IPS-18c (cell line): ENCODE data around the gene GPS2.

Experiments
- H3K4me3 ChIP-seq: 2 replicates; pipeline ENCODE4 v1.7.0; 2013; ENCODE audit warnings: low read depth, mild to moderate bottlenecking, low read length, moderate library complexity; ENCODE audit not compliant: insufficient read depth
- H3K9me3 ChIP-seq: one replicate; pipeline ENCODE4 v1.6.1; 2013; ENCODE audit warnings: mild to moderate bottlenecking, low read length, moderate library complexity; ENCODE audit not compliant: control insufficient read depth, insufficient read depth

GPS2 gene

DNA sequence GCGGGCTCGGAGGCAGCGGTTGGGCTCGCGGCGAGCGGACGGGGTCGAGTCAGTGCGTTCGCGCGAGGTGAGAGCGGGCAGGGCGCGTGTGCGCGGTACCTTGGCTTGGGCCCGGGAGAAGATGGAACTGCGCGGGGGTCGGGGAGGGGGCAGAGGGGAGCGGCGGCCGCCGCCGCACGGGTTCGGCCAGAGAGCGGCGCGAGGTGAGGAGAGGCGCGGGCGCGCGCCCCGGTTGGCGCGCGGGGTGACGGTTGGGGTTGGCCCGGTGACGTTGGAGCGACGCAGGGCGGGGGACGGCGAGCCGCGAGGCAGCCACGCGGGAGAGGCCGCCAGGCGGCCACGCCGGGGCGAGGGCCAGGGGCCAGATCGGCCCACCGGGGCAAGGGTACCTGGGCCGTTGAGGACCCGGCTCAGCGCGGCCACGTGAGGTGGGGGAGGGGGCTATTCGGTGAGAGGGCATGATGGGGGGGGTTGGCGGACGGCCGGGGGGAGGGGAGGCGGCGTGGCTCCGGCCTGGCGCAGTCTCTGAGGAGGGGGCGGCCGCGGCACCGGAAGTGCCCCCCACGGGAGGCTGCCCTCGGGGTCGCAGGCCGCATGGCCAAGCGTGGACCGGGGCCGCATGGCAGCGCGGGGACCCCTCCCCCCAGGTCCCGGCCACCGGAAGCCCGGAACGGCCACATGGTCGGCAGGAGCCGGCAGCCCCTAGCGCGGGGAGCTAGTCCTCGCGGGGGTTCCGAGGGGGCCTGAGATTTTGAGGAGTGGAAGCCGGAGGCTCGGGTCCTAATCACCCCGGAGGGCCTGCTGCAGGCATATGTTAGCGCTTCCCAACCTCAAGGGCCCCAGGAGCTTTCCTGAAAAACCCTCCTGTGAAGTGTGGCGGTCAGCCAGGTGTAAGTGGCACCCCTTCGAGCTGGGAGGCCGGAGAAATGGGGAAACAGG lies 7.2 kb downstream of the GPS2 start:
- Histone ChIP-seq H3K4me3 (peak overlapping the region; percentile 96), H3K9me3 (no peaks in the 10 kb centered on the region)

DNA sequence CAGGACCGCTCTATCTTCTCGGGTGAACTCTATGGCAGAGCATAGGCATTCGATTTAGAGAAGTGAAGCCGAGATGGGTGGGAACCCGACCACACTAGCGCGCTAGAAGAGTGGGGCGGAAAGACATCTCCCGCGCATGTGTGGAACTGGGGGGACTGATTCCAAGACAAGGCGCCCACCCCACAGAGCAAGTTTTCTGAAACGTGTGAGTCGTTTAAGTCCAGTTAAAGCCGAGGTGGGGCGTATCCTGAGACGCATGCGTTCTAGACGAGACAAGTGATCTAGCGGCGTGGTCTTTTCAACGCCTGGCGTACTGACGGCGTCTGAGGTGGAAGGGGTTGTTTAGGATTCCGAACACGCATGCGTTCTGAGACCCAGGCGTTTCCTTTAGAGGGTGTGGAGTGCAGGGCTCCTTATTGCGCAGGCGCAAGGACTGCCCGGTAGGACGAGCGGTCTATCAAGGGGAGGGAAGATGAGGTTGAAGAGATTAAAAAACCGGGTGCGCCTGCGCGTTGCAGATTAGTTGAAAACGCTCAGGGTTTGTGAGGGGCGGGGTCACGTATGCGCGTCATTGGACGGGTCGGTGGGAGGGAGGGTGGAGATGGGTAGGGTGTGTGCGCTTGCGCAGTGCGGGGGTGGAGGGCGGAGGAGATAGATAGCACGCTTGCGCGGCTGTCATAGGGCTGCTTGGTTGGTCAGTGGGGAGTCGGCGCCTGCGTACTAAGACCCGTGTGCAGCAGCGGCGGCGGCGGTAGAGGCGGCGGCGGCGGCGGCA lies 8.1 kb downstream of the GPS2 start, which contains the start of gene EIF5A:
EIF5A (plus strand) TSS at position 718 of the 775 bp plus-strand sequence. CDS start 2,008 bp downstream, outside the sequence.
- H3K4me3 ChIP-seq: peak within 1 kb of the TSS; percentile 96

DNA sequence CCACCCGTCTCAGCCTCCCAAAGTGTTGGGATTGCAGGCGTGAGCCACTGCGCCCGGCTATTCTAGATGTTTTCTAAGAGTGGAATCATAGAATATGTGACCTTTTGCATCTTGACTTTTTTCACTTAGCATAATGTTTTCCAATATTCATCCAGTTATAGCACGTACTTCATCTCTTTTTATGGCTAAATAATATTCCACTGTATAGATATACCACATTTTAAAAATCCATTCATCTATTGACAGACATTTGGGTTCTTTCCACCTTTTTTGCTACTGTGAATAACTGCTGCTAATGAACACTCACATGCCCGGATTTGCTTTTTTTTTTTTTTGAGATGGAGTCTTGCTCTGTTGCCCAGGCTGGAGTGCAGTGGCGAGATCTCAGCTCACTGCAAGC lies 11.0 kb downstream of the GPS2 start:
- Histone ChIP-seq H3K9me3 (peaks cover 2% of the 10 kb centered on the region), H3K4me3 (no peak overlapping the region)

More for the DNA sequence above, 8.1 kb downstream of the GPS2 start, which contains the start of gene EIF5A:
- no peaks in the 10 kb centered on the region for H3K9me3 ChIP-seq

DNA sequence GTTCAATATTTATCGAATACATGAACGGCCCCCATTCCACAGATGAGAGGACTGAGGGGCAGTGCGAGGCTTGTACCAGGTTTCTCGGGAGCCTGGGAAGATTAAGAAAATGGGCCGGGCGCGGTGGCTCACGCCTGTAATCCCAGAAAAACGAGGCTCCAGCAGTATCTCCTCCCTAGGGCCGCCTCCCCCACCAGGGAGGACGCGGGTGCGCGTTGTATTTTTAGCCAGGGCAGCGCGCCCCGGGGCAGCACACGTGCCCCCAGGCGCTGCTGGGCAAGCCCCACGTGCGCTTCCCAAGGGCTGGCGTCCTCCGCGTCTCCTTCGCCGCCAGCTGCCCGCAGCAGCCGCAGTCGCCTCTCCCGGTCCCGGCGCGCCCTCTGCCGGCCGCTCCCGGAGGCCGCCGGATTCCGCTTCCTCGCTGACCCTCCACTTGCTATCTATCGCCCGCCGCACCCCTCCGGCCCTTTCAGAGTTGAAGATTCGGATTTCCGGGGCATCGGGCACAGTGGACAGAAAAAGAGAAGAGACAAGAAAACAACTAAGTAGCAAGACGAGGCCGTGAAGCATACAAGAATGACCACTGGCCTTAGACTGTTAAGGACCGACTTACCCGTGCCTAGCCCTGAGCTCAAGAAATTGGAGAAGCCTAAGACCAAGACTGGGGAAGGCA lies 18.8 kb downstream of the GPS2 start:
- no peaks in the 10 kb centered on the region for H3K9me3 ChIP-seq
- H3K4me3 ChIP-seq: no peak overlapping the region; the same call in 1 of the 2 replicates

DNA sequence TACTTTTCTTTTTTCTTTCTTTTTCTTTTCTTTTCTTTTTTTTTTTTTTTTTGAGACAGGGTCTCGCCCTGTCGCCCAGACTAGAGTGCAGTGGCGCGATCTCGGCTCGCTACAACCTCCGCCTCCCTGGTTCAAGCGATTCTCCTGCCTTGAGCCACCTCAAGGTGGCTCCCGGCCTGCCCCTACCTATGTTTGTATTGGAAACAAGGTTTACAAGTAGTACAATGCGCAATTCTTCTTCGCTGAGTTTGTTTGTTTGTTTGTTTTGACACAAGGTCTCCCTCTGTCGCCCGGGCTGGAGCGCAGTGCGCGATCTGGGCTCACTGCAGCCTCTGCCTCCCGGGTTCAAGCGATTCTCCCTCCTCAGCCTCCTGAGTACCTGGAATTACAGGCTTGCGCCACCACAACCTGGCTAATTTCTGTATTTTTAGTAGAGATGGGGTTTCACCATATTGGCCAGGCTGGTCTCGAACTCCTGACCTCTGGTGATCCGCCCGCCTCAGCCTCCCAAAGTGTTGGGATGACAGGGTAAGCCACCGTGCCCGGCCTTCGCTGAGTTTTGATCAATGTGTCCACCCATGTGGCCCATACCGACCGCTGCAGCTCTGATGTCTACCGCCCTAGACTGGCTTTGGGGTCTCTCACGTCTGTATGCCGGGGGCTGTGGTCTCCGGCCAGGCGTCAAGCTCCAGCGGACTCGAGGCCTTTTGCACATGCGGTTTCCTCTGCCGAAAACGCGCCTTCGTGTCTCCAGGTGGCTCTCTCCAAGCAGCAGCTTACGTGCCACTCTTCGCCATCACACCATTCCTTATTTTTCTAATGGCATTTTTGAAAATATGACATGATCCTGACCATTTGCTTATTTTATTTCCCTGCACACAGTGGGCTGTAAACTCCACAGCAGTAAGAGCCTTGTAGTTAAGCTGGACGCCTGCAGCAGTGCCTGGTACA lies 19.7 kb downstream of the GPS2 start:
- H3K4me3 ChIP-seq: peak overlapping the region; percentile 40; the same call in 1 of the 2 replicates
- no peaks in the 10 kb centered on the region for H3K9me3 ChIP-seq

DNA sequence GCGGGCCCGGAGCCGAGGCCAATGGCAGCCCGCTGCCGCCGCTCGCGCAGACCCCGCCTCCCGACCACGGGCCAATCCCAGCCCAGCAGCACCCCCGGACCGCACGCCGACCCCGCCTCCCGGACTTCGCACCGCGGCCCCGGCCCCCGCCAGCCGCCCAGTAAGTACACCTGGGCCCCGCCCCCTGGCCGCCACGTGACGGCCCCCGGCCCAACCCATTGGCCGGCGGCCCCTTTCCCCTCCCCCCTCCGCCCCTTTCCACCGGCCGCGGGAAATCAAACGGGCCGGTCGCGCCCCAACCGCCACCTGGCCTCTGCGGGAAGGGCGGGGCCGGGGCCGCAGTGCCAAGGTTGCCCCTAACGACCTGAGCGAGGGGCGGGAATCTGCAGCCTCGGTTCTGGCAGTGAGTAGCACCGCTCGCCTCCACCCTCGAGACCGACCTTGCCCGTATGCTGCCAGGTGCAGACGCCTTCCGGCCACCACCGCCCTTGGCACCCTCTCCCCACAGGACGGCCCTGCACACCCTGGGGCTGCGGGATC lies 20.5 kb downstream of the GPS2 start, which contains the start of gene YBX2:
YBX2 (minus strand) TSS at position 26 of the 540 bp plus-strand sequence. CDS start 139 bp downstream, outside the sequence.
- peak within 1 kb of the TSS; percentile 43 for H3K4me3 ChIP-seq

DNA sequence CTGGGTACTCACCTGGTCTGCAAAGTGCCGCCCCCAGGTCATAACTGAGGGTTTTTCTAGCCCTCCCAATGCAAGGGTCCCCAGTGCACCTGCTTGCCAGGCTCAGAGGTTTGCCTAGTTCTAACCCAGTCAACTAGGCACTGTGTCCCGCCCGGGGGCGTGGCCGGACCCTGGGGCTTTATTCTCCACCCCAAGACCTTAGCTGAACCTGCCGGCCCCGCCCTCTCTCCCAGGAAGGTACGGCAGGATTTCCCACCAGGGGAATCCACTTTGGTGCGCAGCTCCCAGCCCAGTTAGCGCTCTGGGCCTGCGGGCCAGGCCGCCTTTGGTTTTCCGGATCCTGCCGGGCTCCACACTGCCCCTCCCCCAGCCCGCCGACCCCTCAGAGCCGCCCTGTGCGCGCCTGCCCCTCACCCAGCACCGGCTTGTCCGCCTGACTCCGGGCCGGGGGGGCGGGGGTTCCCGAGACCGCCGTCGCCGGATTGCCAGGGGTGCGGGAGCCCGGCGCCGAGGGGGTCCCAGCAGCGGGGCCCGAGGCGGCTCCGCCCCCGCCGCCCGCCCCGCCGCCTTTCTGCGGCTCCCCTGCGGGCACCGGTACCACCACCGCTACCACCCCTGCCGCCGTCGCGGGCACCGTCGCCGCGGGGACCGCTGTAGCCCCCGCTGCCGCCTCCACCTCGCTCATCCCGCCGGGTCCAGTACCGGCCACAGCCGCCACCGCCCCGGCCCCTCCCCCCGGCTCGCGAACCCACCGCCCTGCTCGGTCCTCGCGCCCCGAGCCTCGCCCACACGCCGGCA lies 21.1 kb downstream of the GPS2 start:
- Histone ChIP-seq H3K4me3 (peak overlapping the region; percentile 43), H3K9me3 (no peaks in the 10 kb centered on the region)

More for the DNA sequence above, 20.5 kb downstream of the GPS2 start, which contains the start of gene YBX2:
- H3K9me3 ChIP-seq: no peaks in the 10 kb centered on the region

DNA sequence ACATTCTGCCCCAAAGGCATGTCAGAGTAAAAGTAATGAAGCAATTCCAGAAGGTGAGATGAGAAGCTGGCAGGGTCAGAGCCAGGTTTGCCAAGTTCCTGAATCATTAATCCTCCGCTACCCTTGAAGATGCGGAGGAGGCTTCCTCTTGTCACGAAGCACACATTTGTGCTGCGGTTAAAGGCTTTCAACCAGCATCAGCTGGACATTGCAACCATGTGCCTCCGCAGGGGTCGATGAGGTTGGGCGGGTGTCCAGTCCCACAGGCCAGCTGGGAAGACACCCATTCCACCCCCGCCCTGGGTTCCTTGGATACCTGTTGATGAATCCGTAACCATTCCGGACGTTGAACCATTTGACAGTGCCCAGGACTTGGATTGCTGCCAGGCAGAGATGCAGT lies 22.0 kb downstream of the GPS2 start:
- H3K4me3 ChIP-seq: no peak overlapping the region

DNA sequence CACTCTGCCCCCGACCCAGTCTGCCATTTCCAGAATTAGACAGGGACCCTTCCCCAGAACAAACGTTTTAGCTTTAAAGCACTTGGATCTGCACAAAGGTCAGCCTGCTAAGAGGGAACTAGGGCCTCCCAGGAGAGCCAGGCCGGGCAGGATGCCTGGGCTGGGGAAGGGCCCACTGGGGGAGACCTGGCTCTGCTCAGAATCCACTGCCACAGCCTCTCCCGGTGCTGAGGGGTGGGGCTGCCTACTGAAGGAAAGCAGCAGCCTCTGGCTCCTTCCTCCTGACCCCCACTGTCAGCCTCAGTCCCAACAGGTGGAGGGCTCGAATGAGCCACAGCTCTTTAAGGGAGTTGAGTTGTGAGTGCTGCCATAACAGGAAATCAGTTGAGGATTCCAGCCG lies 22.4 kb downstream of the GPS2 start:
- Histone ChIP-seq H3K9me3 (no peaks in the 10 kb centered on the region), H3K4me3 (no peak overlapping the region)

More for the DNA sequence above, 22.0 kb downstream of the GPS2 start:
- no peaks in the 10 kb centered on the region for H3K9me3 ChIP-seq

DNA sequence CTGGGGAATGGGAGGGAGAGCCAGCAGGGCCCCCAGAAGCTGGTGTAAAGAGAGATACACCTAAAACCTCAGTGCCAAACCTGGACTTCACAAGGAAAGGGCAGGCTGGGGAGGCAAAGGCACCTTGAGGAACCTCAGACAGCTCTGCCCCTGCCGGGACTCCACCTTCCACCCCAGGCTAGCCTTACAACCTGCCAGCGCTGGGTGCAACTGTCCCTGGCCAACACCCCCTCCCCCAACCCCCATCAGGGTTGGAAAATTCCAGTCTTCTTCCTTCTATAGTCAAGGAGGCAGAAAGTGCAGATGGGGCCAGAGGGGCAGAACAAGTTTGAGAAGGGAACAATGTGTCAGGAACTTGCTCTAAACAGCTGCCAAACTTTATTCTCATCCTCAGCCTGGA lies 23.0 kb downstream of the GPS2 start:
- no peak overlapping the region for H3K4me3 ChIP-seq
- H3K9me3 ChIP-seq: no peaks in the 10 kb centered on the region

DNA sequence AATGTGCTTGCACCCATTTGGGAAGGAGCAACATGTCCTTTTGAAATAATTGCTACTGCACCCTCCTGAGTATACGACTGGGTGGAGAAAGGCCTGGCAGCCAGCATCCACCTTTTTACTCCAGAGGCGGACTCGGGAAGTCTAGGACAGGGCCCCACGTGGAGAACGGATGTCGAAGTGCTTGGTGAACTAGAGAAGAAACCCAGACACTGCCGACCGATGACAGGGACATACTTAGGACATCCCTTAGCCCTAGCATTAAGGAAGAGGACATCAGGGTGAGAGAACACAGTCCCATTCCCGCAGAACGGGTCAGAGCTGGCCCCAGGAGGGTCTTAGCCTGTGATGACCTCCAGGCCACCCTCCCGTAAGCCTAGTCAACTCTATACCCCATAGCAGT lies 24.5 kb downstream of the GPS2 start:
- no peak overlapping the region for H3K4me3 ChIP-seq

DNA sequence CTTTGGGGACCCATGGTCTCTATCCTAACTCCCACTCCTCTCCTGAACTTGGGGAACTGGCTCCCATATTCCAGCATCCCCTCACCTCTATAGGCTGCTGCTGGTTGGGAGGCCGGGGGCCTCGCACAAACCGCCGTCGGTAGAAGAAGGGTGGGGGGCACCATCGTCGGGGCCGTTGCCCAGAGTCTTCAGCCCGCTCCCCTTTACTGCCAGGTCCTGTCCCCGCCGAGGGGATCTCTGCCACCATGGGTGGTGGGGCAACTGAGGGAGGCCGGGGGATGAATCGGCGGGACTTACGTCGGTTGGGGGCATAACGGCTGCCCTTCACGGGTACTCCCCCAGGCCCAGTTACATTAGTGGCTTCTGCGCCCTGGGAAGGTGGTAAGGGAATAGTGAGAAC lies 25.0 kb downstream of the GPS2 start:
- Histone ChIP-seq H3K4me3 (no peak overlapping the region), H3K9me3 (no peaks in the 10 kb centered on the region)

More for the DNA sequence above, 24.5 kb downstream of the GPS2 start:
- no peaks in the 10 kb centered on the region for H3K9me3 ChIP-seq

DNA sequence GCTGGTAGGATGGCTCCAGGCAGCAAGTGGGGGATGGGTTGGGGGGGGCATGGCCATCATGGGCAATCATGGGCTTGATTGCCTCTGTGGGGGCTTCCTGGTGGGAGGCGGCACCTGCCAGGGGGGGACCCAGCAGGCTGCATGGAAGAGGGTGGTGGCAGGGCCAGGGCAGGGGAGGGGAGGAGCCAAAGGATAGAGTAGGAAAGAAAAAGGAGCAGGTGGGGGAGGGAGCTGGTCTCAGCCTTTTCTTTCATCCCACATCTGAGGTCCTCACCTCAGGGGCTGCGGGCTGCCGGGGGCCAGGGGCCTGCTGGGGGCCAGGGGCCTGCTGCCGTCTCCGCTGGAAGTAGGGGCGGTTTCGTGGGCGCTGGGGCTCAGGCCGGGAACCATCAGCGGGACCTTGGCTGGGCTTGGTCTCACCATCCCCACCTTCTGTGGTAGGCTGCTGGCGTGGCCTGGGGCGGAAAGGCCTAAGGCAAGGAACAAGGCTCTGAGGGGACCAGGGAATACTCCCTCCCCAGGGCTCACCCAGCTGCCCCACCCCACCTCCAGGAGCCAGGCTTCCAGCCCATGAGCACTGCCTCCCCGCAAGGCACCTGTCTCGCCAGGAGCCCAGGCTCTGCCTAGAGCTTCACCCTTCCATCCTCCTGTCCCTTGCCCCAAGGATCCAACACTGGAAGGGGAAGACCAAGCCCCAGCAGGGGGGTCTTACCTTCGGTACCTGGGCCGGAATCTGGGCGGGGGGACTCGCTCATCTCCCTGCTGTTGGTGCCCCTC lies 25.7 kb downstream of the GPS2 start:
- no peak overlapping the region for H3K4me3 ChIP-seq
- no peaks in the 10 kb centered on the region for H3K9me3 ChIP-seq

DNA sequence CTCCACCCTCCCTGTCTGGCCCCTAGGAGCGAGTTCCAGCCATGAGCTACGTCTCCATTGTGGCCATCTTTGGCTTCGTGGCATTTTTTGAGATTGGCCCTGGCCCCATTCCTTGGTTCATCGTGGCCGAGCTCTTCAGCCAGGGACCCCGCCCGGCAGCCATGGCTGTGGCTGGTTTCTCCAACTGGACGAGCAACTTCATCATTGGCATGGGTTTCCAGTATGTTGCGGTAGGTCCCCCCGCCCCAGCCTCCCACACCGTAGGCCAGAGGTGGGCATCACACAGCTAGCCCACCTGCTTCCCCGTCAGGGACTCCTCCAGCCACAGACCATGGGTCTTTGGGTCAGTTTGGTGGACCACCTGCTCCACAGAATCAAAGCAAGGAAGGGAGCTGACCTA lies 29.5 kb downstream of the GPS2 start:
- H3K9me3 ChIP-seq: no peaks in the 10 kb centered on the region
- no peak overlapping the region for H3K4me3 ChIP-seq

DNA sequence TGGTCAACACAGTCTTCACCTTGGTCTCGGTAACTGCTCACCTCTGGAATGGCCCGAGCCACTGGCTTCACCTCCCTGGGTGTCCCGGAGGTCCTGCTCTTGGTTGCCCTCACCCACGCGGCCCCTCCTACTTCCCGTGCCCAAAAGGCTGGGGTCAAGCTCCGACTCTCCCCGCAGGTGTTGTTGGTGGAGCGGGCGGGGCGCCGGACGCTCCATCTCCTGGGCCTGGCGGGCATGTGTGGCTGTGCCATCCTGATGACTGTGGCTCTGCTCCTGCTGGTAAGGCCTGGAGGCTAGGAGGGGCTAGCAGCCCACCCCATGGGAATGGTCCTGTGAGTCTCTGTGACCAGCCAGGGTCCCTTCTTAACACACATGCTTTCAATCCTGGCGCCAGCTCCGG lies 30.2 kb downstream of the GPS2 start:
- Histone ChIP-seq H3K4me3 (no peak overlapping the region), H3K9me3 (no peaks in the 10 kb centered on the region)
